HG03442 (cell line): ENCODE results near the gene NECAB2.

Experiments used
- ATAC-seq: cut with Tn5 transposase; IDR thresholded peaks from one replicate; pipeline ENCODE4 v1.9.1; 2021; ENCODE audit warnings: mild to moderate bottlenecking, moderate library complexity; ENCODE audit not compliant: unreplicated experiment

The NECAB2 gene

DNA sequence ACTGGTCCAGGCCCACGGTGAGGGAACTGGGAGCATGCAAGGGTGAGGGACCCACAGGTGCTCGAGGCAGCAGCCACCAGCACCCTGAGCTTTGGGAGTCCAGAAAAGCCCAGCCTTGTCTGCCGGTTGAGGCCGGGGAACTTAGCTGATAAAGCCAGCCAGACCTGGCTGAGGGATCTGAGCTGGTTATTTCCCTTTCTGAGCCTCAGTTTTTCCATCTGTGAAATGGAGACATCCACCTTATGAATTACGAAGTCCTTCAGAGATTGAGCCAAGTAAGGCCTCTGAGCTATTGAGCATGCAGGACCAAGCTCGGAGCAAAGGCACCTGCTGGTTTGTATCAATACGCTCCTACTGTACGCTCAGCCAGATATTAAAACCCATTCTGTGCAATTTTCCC is 13.8 kb downstream of the NECAB2 start:
- no peak for ATAC-seq

DNA sequence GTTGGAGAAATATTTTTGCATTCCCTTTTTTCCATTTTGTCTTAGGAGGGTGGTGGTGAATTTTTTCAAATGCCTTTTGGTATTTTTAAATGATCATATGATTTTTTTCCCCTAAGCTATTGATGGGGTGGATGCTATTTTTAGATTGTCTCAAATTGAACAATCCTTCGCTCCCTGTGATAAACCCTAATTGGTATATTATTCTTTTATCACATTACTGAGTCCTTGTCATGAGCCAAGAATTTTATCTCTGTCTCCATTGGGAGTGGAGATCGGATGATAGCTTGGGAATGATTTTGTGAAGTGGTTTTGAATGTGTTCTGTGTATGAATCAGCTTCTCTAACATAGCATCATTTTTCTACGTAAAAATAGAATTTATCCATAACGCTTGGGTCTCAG is 15.4 kb downstream of the NECAB2 start:
- no peak for ATAC-seq

DNA sequence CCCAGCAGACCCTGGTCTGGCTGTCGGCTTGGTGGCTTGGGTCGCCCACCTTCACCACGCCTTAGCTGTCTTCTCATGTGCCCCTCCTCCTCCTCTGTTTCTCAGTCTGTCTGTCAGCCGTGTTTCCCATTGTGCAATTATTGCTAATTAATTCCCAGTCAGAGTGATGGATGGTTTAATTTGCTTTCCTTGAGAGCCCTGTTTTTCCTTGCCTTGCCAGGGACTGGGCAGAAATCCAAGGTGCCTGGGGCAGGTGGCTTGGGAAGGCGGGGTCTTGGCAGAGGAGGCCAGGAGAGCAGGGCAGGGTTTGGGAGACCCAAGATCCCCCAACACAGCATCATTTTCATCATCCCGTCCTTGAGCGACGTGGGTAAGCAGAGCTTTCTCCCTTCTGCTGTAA is 21.3 kb downstream of the NECAB2 start:
- ATAC-seq, result no peak

DNA sequence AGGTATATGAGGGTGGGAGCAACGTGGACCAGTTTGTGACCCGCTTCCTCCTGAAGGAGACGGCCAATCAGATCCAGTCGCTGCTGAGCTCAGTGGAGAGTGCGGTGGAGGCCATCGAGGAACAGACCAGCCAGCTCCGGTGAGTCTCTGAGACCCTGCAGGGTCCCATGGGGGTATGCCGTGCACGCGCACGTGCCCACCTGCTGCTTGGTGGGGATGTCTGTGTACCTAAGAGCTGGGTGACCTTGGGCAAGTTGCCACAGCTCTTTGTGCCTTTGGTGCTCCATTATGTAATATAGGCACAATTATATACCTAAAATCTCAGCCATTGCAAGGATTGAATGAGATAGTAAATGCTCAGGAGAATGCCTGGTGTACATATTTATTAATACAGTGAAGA is 22.4 kb downstream of the NECAB2 start:
- ATAC-seq, result no peak

DNA sequence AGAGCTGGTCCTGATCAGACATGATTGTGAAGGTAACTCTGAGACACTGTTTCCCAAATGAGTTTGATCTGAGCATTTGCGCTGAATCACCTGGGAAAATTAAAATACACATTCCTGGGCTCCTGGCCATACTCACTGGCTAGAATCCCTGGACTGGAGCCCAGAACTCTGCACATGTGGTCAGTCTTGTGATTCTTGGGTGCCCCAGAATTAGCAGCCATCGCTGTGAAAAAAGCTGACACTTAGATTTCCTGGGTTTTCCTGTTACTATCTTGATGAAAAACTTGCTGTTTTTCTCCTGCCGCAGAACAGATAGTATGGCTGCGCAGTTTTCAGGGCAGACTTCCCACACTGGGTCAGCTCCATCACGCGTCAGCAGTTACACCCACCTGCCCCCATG is 24.6 kb downstream of the NECAB2 start:
- no peak for ATAC-seq

DNA sequence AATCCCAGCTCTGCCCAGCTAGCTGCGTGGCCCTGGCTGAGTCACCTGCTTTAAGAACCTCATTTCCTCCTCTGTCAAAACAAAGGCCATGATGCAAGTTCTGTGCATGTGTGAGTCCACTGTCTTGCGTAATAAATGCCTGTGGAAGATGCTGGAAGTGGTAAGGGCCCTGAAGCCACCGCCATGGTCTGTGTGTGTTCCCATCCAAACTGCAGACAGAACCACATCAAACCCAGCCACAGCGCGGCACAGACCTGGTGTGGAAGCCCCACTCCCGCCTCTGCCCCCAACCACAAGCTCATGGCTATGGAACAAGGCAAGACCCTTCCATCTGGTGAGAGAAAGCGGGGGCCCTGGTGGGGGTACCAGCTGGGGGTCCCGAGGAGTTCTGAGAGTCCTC is 26.0 kb downstream of the NECAB2 start:
- ATAC-seq, result no peak

DNA sequence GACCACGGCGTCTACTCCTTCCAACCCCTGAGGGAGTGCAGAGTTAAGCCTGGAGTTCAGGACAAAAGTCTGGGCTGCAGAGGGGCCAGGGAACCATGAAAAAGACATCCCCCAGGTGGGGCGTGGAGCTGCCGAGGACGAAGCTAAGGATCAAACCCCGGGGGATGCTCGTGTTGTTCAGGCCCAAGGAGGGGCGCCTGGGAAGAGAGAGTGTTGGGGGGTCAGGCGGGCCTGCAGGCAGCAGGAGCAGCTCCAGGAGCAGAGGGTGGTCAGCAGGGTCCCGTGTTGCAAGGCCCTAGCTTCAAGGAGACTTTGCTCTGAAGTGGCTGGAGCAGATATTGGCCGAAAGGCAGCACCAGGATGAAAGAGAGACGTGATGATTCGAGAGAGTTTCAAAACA is 26.7 kb downstream of the NECAB2 start:
- ATAC-seq, result no peak

DNA sequence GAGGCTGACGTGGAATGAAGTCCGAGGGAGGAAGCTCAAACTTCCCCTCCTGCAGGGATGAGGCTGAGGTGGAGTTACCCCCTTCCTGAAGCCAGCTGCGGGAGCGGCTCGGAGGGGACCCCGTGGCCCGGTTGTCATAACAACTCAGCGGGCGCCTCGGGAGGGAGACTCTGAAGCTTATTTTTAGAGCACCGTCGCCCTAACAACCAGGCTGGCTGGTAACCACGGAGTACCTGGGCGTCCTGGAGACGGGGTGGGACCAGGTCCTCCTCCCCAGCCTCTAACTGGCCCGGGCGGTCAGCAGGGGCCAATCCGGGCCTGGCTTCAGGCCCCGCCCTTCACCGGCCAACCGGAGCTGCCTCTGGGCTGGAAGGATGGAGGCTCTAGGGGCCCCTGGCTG is 27.7 kb downstream of the NECAB2 start:
- ATAC-seq, result no peak

DNA sequence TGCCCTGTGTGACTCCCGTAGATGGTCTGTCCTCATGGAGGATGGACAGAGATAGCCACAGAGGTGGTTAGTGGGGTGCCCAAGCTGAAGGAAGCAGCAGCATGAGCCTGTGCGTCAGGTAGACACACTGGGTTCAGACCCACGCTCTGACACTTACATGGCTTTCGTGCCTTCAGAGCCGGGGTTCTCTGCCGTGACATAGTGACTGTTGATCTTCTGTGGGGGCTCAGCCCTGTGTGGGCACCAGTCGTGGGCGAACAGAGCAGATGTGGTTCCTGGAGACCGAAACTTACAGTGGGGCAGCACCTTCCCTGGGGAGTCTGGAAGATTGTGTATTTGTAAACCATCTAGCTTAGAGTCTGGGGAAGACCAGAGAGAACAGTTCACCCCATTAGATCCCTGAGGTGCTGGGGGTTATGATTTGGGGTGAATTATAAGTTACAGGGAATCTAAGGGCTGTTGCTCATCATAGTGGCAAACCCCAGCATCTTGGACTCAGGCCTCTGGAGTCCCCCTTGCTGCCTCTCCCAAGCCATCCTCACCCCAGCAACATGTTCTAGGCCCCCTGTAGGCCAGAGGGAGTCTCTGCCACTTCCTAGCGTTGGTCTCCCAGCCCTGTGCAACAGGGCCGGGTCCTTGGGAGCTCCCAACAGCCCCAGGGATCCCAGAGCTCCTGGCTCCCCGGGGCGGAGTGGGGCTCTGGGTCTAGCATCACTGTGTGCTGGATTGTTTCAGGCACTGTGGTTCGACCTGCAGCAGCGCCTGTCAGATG is 28.6 kb downstream of the NECAB2 start:
- no peak for ATAC-seq

DNA sequence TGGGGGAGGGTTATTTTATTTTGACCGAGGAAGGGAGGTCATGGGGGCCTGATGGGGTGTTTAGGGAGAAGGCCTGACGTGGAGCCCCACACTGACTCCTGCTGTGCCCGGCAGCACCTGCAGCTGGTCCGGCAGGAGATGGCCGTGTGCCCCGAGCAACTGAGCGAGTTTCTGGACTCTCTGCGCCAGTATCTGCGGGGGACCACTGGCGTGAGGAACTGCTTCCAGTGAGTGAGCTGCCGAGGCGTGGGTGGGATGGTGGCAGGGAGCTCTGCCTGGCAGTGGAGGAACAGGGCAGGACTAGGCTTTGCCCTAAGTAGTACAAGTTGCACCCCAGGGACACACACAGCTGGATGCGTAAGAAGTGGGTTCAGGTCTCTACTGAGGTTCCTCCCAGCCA is 30.0 kb downstream of the NECAB2 start:
- no peak for ATAC-seq

DNA sequence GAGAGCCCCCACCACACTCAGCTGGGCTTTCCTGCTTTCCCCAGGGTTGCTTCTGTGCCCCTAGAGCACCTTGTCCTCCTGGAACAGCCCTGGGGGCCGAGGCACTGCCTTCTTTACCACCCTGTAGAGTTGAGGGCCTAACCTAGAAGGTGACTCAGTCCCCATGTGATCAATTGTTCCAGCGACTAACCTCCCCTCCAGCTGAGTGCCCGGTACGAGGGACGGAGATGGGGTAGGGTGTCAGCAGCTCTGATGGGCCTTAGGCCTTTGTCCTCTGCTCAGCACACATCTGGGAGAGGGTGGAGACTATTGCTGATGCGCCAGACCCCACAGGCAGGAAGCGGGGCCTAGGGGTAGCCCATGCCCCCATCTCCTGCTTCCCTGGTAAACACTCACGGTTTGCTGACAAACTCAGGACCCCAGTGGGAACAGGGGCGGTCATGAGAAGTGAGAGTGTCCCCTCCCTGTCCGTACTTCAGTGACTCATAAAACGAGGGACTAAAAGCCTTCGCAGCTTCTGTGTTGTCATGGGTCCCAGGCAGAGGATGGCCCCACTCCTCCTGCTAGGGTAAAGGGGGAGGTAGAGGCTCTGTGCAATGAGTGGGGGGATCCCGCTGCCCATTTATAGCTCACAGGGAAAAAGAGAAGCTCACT is 33.1 kb downstream of the NECAB2 start:
- no peak for ATAC-seq

DNA sequence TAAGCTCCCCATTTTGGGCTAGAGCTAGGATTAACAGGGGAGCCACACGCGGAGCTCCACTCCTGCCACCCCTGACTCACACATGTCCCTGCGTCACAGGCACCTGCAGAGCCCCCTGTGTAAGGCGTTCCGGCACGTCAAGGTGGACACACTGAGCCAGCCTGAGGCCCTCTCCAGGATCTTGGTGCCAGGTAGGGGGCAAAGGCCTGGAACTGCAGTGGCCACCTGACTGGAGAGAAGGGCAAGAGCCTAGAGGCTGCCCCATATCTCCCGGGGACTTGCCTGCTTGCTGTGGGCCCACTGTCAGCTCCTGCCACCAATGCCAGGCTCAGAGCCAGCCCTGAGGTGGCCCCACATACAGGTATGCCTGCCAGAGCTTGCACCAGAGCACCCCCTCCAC is 33.7 kb downstream of the NECAB2 start:
- no peak for ATAC-seq

DNA sequence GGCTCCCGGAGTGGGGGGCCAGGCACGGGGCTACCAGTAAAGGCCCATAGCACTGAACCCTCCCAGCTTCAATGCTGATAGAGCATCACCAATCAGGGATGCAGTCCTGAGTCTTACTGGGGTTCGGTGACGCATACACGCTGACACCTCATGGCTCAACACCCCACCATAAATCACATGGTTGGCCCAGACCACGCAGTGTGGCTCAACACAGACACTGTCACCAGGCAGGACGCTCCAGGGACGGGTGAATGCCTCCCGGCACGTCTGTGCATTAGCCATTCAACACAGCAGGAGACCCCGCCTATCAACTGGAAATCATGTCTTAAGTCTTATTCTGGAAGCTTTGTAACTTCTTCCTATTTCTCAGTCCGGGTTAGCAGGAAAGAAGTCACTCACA is 35.0 kb downstream of the NECAB2 start:
- no peak for ATAC-seq

DNA sequence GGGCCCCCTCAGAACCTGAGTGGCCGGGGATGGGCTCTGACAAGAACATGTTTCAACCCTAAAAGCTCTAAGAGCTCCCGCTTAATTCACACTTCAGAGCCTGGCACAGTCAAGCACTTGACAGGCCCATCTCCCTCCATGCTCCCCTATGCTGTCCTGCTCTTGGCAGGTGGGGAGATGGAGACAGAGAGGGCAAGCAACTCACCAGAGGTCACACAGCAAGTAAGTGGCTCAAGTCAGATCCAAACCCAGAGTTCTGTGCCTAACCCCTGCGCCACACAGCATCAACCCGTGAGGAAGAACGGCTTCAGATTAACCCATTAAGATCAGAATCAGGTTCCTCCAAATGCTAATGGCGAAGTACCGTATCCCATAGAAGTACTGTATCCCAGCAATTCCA is 36.4 kb downstream of the NECAB2 start:
- ATAC-seq, result no peak

DNA sequence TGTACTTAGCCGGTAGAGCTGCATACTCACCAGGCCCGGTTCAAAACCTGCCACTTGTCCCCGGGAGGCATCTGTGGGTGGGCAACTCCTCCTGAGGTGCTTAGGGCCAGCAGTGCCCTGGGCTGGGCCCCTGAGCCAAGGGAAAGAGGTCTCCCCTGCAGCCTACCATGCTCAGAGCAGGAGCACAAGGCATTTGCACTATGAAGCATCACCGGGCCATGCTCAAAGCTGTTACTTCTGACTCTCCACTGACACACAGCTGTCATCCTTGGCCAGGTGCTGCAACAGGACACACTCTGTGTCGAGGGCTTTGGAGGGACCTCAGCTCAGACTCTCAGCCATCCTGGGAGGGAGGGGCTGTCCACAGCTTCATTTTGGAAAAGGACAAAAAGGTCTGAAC is 37.3 kb downstream of the NECAB2 start:
- ATAC-seq, result no peak

DNA sequence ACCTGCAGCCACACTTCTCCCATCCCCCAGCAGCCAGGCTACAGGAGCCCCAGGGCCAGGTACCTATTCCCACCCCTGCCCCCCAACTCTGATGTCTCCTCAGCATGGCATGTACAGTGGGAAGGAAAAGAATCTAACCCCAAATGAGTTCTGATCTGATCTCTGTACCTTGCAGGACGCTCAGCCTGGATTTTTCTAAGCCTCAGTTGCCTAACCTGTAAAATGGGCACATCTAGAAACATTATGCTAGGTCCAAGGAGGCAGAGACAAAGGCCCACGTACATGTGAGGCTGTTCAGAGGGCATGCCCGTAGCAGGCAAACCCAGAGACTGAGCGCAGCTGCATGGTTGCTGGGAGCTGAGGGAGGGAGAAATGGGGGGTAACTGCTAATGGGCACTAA is 39.5 kb downstream of the NECAB2 start:
- no peak for ATAC-seq

DNA sequence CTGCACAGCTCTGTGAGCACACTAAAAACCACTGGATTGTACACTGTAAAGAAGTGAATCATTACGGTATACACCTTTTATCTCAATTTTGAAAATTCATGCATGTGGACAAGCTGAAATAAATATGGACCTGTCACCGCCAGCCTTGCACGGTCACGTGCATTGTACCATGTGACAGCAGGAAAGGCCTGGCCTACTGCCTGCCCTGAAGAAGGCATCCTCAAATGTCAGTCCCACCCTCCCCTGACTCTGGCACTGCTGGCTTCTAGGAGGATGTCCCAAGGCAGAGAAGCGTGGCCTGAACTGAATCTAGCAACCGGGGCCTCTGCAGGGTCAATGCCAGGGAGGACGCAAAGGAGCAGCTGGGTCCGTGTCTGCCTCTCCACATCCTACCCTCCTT is 39.9 kb downstream of the NECAB2 start:
- ATAC-seq, result no peak

DNA sequence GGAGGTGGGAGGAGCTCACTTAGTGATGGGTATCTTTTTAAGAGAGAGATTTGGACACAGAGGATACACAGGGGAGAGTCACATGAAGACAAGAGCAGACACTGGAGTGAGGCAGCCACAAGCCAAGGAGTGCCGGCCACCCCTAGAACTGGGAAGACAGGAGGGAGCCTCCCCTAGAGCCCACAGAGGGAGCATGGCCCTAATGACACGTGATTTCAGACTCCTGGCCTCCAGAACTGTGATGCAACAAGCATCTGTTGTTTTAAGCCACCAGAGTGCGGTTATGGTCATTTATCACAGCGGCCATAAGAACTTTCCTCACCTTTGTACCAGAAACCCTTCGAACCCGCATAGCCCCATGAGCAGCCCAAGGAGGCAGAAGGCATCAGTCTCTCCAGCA is 41.2 kb downstream of the NECAB2 start:
- ATAC-seq, result no peak

DNA sequence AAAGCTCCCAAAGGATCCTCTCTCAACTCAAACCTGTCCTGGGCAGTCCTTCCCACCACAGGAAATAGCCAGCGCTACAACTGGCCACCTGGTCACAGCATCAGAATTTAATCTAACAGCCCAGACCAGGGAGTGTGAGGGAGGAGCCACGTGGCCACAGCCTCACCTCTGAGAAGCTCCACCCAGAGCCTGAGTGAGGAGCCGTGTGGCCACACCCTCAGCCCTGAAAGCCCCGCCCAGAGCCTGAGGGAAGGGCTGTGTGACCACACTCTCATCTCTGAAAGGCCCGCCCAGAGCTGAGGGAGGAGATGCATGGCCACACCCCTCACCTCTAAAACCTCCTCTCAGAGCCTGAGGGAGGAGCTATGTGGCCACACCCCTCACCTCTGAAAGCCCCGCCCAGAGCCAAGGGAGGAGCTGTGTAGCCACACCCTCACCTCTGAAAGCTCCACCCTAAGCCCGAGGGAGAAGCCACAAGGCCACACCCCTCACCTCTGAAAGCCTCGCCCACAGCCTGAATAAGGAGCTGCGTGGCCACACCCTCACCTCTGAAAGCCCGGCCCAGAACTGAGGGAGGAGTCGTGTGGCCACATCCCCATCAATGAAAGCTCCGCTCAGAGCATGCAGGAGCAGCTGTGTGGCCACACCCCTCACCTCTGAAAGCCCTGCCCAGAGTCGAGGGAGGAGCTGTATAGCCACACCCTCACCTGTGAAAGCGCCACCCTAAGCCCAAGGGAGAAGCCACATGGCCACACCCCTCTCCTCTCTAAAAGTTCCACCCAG is 45.9 kb downstream of the NECAB2 start:
- ATAC-seq, result peak; percentile 75

DNA sequence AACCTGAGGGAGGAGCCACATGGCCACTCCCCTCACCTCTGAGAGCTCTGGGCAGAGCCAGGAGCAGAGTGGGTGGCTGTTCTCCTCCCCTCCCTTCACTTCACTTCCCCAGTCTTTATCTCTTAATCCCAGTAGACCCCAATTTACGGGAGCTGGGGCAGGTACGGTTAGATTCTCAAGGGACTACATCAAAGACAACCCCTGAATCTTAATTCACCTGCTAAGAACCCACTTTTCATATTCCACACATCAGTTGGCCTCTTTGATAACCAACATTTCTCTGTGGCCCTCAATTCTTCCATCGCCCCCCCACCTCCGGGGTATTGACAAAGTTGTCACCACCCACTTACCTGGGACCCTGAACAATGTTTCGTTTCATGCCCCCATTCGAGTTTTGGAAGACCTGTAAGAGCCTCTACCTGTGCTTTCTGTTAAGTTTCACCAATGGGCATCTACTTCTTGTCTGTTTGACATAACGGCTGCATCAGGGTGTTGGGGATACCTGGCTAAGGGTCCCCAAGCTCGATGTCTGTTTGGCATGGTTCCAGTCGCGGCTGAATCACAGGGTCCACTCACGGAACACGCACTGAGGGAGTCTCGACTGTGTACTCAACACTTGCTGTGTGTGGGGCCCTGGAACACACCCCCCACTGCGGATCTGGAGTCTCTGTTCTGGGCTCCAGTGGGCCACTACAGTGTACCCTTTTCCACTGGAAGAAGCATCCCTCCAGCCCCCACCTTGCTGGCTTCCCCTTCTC is 46.7 kb downstream of the NECAB2 start:
- ATAC-seq, result no peak

DNA sequence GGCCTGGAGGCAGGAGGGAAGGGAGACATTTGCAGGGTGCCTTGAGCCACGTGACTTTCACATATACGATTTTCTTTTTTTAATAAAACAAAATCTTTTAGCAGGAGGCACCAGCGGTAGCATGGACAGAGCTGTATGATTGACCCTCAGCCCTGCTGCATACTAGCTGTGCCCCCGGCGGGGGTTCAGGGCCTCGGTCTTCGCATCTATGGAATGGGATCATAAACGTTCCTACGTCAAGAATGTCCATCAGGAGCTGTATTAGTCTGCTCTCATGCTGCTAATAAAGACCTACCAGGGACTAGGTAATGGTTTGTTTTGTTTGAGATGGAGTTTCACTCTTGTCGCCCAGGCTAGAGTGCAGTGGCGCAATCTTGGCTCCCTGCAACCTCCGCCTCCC is 47.4 kb downstream of the NECAB2 start:
- ATAC-seq, result no peak
